OCI-LY3 (cell line): ENCODE measurements around the gene DYNC1I2.

Experiments
- CTCF ChIP-seq: fragments of 200-600, 300-600 bp; sonication (generic); IDR thresholded peaks from 2 replicates; pipeline ENCODE4 v1.5.1; 2014; ENCODE audit warnings: antibody characterized with exemption, low read length, low read depth
- EZH2phosphoT487 ChIP-seq: fragments of 200-600 bp; shearing (Covaris generic); IDR thresholded peaks from 2 replicates; pipeline ENCODE4 v1.6.1; 2018; ENCODE audit warnings: antibody characterized with exemption, mixed run types, low read depth

GRCh38 chr2:171741189-171741588 lies 53.9 kb downstream of the DYNC1I2 start:
- TF ChIP-seq CTCF (no peak), EZH2phosphoT487 (no peak)
